Fibroblast of skin of abdomen (primary cell): Measurements from ENCODE around the gene ALKAL2.

Experiments
- DNase-seq: peaks from one replicate; pipeline ENCODE4 v3.0.0-alpha.2; 2013

The ALKAL2 gene

GRCh38 chr2:244547-244946, 43.3 kb downstream of the ALKAL2 start:
- no peak for DNase-seq

- no peak for DNase-seq
Measured at GRCh38 chr2:238869-239268, 49.0 kb downstream of the ALKAL2 start.

- no peak for DNase-seq
Measured at GRCh38 chr2:238431-238830, 49.5 kb downstream of the ALKAL2 start.

- DNase-seq, result no peak
Measured at GRCh38 chr2:237878-238277, 50.0 kb downstream of the ALKAL2 start.

- DNase-seq, result no peak
Measured at GRCh38 chr2:236993-237539, 50.8 kb downstream of the ALKAL2 start.

- no peak for DNase-seq
Measured at GRCh38 chr2:234421-234820, 53.5 kb downstream of the ALKAL2 start.

- no peak for DNase-seq
Measured at GRCh38 chr2:233030-233429, 54.9 kb downstream of the ALKAL2 start.

GRCh38 chr2:231521-232185, 56.2 kb downstream of the ALKAL2 start:
- no peak for DNase-seq
